Thyroid gland (tissue), 4 donors: ENCODE results near the gene BRMS1L. TPM values are rescaled to one million over a fixed set of nuclear protein-coding genes. Genes with fewer than 3 reads are reported as not detected.
"Not testable (repeated sequence)": the region's sequence is repeated elsewhere in the genome, so short reads cannot be mapped to it uniquely, and the experiment has no call there.

Source experiments
- DNase-seq, 2 donors: peaks; one replicate each; pipeline ENCODE4 v3.0.0-alpha.2; 2019
- H3K27ac ChIP-seq, 3 donors: fragments of 200-600 bp; sonication (generic); 1 replicate in 2 of 3; 2 replicates in 1 of 3; pipeline ENCODE4 v1.5.1; 2016 to 2019; ENCODE audit warnings: mild to moderate bottlenecking in 1 of 3, moderate library complexity in 1 of 3
- H3K27me3 ChIP-seq: fragments of 200-600 bp; sonication (generic); one replicate; pipeline ENCODE4 v1.5.1; 2019
- H3K36me3 ChIP-seq, 2 donors: fragments of 200-600 bp; sonication (generic); one replicate each; pipeline ENCODE4 v1.5.1; 2016 to 2019
- H3K4me1 ChIP-seq, 2 donors: fragments of 200-600 bp; sonication (generic); one replicate each; pipeline ENCODE4 v1.5.1; 2017 to 2019
- H3K4me3 ChIP-seq, 3 donors: fragments of 200-600 bp; sonication (generic); replicated peaks in 1 of 3; 1 replicate in 2 of 3; 2 replicates in 1 of 3; pipeline ENCODE4 v1.5.1; 2016; ENCODE audit warnings: mild to moderate bottlenecking in 1 of 3
- H3K9me3 ChIP-seq: fragments of 200-600 bp; sonication (generic); one replicate; pipeline ENCODE4 v1.5.1; 2017
- CTCF ChIP-seq, 6 experiments: fragments of 200-600 bp in 3 of 6; fragments of 450-650 bp in 3 of 6; sonication (generic) in 3 of 6; IDR thresholded peaks; one replicate each; pipeline ENCODE4 v1.5.1; 2016 to 2019; ENCODE audit warnings: antibody characterized with exemption in 6 of 6, mild to moderate bottlenecking in 2 of 6, inconsistent platforms in 1 of 6, moderate library complexity in 1 of 6
- POLR2A ChIP-seq, 2 donors: fragments of 450-650 bp; IDR thresholded peaks; one replicate each; pipeline ENCODE4 v1.6.1; 2017; ENCODE audit warnings: antibody characterized with exemption in 2 of 2, mild to moderate bottlenecking in 2 of 2, moderate library complexity in 1 of 2
- WGBS, 2 donors: methylation state at CpG; one replicate each; pipeline ENCODE4 v1.1.5; 2017; 5-methylcytosine and 5-hydroxymethylcytosine counted together
- intact Hi-C: fragments of 100-400 bp; cut with DNase I; formaldehyde crosslinking; loops from one replicate; pipeline ENCODE4 v1.15.1; 2023
- total RNA-seq, 4 donors: library from RNA; depleted of rRNA; stranded (reverse); fragments of >200 nt; gene quantifications; one replicate each; pipeline ENCODE4 v1.2.3, GENCODE V29; 2016

Gene BRMS1L, protein sequence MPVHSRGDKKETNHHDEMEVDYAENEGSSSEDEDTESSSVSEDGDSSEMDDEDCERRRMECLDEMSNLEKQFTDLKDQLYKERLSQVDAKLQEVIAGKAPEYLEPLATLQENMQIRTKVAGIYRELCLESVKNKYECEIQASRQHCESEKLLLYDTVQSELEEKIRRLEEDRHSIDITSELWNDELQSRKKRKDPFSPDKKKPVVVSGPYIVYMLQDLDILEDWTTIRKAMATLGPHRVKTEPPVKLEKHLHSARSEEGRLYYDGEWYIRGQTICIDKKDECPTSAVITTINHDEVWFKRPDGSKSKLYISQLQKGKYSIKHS
- 10 to 100 TPM in 2 of 4 donors, 1 to 10 TPM in 2; 6.0 to 10.6 (median 8.3) TPM for total RNA-seq

GRCh38 chr14:35826218-35826951 lies at the start of gene BRMS1L:
BRMS1L (plus strand) TSS chr14:35826338; CDS start chr14:35826517, 179 bp downstream.
- 1% methylated on average over 24 to 51 of the region's 70 CpGs for WGBS, 2 donors
- intact Hi-C loops: no loop called here
- peak; percentile 99 for DNase-seq
- Histone ChIP-seq H3K27ac (peak within 1 kb of the TSS; percentile 95 to 100 (median 96)), H3K27me3 (no peaks in the 10 kb centered on the region), H3K4me1 (peaks cover 5 to 6% of the 10 kb centered on the region in 2 donors), H3K36me3 (peaks cover 0 to 1% of the 10 kb centered on the region in 2 donors), H3K9me3 (no peaks in the 10 kb centered on the region), H3K4me3 (peak within 1 kb of the TSS; percentile 81 to 90 (median 87))
- TF ChIP-seq CTCF (IDR thresholded peaks at IDR 0.05) (peak in 2 of 6 experiments; percentile 6), POLR2A (IDR thresholded peaks at IDR 0.05) (peak; percentile 78 to 95)

GRCh38 chr14:35776823-35777222 lies 49.3 kb upstream of the BRMS1L start:
- H3K27me3 ChIP-seq: no peaks in the 10 kb centered on the region
- H3K36me3 ChIP-seq: no peaks in the 10 kb centered on the region
- no peaks in the 10 kb centered on the region for H3K4me1 ChIP-seq
- intact Hi-C loops: no loop called here
- DNase-seq: no peak
- no peak overlapping the region for H3K4me3 ChIP-seq
- H3K27ac ChIP-seq: no peak overlapping the region
- no peak for TF ChIP-seq CTCF (IDR thresholded peaks at IDR 0.05)
- TF ChIP-seq POLR2A (IDR thresholded peaks at IDR 0.05): no peak
- no peaks in the 10 kb centered on the region for H3K9me3 ChIP-seq
- 92 to 97% methylated on average over 4 of the region's 4 CpGs for WGBS, 2 donors

DNA sequence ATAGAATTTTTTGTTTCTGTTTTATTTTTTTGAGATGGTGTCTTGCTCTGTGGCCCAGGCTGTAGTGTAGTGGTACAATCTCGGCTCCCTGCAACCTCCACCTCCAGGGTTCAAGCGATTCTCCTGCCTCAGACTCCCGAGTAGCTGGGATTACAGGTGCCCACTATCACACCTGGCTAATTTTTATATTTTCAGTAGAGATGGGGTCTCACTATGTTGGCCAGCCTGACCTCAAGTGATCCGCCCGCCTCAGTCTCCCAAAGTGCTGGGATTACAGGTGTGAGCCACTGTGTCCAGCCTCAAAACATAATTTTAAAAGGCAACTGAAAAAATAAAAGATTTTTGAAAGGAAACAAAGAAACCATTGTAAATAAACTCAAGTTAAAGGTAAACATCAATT lies 48.6 kb upstream of the BRMS1L start:
- H3K36me3 ChIP-seq, DNase-seq, H3K4me1 ChIP-seq, H3K27me3 ChIP-seq, intact Hi-C loops, H3K9me3 ChIP-seq, H3K4me3 ChIP-seq, H3K27ac ChIP-seq: not testable (repeated sequence)
- 98 to 99% methylated on average over 5 of the region's 5 CpGs for WGBS, 2 donors

- H3K27ac ChIP-seq: no peak overlapping the region
- no peaks in the 10 kb centered on the region for H3K36me3 ChIP-seq
- WGBS, 2 donors: 97 to 98% methylated on average over 3 of the region's 3 CpGs
- no peak for DNase-seq
- H3K27me3 ChIP-seq: no peaks in the 10 kb centered on the region
- intact Hi-C loops: no loop called here
- H3K9me3 ChIP-seq: no peaks in the 10 kb centered on the region
- no peaks in the 10 kb centered on the region for H3K4me1 ChIP-seq
- TF ChIP-seq POLR2A (IDR thresholded peaks at IDR 0.05): no peak
- TF ChIP-seq CTCF (IDR thresholded peaks at IDR 0.05): no peak
- H3K4me3 ChIP-seq: no peak overlapping the region
Observed at GRCh38 chr14:35779368-35779767, 46.8 kb upstream of the BRMS1L start.

DNA sequence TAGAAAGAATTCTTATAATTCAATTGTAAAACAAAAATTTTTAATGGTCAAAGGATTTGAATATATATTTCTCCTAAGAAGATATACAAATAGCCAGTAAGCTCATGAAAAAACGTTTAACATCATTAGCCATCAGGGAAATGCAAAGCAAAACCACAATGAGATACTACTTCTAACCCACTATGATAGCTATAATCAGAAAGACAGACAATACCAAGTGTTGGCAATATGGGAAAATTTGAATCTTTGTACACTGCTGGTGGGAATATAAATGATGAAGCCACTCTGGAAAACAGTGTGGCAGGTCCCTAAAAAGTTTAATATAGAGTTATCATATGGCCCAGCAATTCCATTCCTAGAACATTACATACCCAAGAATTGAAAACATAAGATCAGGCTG lies 42.4 kb upstream of the BRMS1L start:
- Histone ChIP-seq H3K27ac (no peak overlapping the region), H3K9me3 (no peaks in the 10 kb centered on the region), H3K27me3 (no peaks in the 10 kb centered on the region), H3K36me3 (no peaks in the 10 kb centered on the region), H3K4me1 (peaks cover 0 to 3% of the 10 kb centered on the region in 2 donors), H3K4me3 (no peak overlapping the region)
- 69 to 70% methylated on average over 1 of the region's 1 CpG for whole genome bisulfite sequencing, 2 donors
- TF ChIP-seq POLR2A (IDR thresholded peaks at IDR 0.05): no peak
- no peak for TF ChIP-seq CTCF (IDR thresholded peaks at IDR 0.05)
- intact Hi-C loops: no loop called here
- DNase-seq: no peak
